ENCODE measurements around the gene NDUFV1.
"Not testable (repeated sequence)": the region's sequence is repeated elsewhere in the genome, so short reads cannot be mapped to it uniquely, and the experiment has no call there.

NDUFV1 gene

DNA sequence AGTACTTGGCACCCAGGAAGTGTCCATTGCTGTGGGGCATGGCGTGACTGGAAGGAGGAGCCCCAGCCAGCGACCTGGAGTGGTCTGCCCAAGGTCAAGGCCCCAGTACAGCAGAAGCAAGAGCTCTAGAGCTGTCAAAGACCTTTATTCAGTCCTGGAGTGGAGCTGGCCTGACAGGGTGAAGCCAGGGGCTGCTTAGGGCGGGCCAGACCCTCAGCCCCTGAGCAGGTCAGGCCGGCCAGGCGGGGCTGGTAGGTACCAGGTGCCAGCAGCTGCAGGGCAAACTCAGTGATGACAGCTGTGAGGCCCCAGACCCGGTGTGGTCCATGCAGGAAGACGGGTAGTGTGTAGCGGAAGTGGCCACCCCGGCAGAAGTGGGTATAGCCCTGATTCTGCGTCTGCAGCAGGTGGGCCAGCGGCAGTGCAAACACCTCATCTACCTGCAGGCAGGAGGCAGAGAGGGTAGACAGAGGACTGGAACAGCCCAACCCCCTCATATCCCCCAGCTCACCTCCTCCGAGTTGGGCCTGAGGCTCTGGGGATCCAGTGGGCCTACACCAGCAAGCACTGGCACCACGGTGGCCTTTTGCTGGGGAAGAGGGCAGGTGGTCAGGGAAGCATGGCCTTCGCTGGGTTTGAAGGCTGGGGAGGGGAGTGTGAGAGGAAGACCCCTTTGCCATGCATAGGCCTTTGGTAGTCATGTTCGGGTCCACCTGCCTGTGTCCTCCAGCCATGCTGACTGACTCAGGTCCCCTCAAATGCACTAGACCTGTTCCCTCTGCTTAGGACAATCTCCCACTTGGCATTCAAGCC is 21.3 kb downstream of the NDUFV1 start:
- no peak for DNase-seq (ENCODE audit: low read depth)

DNA sequence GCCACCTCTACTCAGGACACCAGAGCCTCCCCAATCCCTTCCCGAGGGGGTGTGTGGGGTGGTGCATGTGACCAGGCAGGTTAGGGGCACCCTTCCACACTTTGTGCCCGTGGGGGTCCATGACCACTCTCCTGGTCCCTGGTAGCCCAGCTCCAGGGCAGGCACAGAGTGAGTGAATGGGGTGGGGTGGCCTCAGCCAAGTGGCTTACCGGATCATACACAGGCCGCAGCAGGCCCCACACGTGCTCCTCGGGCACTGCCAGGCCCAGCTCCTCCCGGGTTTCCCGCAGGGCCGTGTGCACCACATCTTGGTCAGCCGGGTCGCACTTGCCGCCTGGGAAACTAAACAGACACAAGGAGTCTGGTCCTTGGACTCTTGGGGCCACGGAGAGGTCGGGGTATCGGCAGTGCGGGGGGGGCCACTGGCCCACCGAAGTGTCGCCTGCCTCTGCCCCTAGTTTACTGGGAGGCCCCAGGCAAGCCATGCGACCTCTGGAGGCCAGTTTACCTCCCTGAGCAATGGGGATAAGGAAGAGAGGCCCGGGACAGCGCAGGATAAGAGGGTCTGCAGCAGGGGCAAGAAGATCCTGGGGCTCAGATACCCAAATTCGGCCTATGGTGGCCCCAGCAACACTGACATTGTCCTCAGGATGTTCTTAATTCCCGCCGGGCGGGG is 22.1 kb downstream of the NDUFV1 start:
- no peak for DNase-seq (ENCODE audit: low read depth)

DNA sequence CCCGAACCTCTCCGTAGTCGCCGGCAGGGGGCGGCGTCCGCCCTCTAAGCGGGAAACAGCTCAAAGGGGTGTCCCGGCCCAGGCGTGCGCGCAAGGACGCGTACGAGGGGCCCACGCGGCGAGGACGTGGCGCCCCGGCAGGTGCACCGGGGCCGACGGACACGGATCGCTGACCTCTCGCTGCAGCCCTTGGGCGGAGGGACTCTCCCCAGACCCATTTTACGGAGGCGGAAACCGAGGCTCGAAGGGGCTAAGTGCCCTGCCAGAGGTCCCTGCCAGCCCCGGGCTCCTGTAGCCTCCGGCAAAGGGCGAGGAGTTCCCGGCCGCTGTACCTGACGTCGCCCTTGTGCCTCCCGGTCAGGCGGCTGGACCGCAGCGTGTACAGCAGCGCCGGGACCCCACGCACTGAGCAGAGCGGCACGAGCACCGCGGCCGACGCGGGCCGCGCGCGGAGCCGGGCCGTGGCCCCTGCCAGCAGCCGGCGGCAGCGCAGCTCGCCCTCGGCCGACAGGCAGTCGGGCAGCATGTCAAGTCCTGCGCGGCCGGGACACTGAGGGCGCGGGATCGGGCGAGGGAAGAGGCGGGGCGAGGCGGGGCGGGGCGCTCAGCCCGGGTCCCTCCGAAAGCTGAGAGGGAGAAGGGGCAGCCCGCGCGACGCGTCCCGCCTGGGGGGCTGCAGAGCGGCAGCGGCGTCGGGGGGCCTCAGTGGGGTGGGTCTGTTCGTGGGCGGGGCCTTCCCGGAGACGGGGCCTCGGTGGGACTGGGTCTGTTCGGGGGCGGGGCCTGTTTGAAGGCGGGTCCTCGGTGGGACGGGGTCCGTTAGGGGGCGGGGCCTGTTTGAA is 22.9 kb downstream of the NDUFV1 start, which contains the start of gene NUDT8:
Gene NUDT8 (minus strand): TSS at position 552 of the 842 bp plus-strand sequence. CDS start 26 bp downstream, at position 526.
- DNase-seq (ENCODE audit: low read depth), result peak; percentile 77

DNA sequence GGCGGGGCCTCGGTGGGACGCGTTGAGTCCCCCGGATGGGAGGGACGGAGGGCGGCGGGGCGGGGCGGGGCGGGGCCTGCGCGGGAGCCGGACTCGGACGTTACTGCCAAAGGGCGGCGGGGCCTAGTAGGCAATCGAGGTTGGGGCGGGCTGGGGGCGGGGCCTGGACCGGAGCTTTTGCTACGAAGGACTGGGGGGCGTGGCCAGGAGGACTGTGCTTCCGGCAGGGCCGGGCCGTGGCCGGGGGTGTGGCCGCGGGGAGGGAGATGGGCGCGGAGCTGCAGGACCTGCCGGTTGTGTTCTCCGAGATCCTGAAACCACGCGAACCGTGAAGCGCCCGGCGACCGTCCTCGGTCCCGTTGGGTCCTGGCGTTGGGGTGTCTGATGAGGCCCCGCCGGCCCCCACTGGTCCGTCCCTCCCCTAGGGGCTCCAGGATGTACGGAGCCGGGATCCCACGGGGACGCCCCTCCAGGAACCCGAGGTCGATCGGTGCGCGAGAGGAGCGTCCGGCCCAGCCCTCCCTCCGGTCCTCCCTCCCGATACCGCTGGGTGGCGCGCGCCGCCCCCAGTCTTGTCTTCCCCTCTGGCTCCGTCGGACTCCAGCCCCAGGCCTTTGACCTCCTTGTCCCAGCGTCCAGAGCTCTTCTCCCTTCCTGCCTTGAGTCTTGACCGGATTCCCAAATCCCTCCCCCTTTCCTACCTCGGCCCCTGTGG is 23.6 kb downstream of the NDUFV1 start:
- peak; percentile 95 for DNase-seq (ENCODE audit: low read depth)

DNA sequence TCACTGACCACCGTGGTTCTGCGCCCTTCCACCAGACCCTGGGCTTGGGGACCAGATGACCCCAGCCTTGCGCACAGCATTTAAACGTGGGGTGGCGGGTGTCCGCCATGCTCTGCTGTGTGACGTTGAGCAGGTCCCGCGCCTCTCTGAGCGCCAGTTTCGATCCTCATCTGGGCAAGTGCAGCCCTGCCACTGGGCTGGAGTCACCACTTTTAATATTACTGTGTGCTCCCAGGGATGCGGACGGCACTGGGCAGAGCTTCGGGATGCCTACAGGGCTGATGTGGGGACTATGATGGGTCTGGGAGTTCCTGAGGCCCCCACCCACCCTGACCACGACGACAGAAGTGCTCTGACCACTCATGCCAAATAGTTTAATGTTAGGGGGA is 24.2 kb downstream of the NDUFV1 start:
- no peak for DNase-seq (ENCODE audit: low read depth)

DNA sequence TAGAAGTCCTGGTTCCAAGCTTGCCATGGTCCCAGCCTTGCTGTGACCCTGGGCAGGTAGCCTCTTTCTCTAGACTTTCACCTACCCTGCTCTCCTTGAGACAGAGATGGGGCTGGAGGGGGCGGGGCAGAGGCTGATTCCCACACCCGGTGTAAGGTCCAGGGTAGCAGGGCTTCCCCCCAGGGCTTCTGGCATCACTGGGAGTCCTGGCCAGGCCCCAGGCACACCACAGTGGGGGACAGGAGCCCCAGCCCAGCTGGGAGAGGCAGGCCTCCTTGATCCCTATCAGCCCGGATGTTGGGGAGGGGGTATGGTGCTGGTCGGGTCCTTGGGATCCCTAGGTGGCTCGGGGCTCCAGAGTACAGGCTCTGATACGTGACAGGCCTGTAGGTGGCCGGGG is 24.7 kb downstream of the NDUFV1 start:
- DNase-seq (ENCODE audit: low read depth), result no peak

DNA sequence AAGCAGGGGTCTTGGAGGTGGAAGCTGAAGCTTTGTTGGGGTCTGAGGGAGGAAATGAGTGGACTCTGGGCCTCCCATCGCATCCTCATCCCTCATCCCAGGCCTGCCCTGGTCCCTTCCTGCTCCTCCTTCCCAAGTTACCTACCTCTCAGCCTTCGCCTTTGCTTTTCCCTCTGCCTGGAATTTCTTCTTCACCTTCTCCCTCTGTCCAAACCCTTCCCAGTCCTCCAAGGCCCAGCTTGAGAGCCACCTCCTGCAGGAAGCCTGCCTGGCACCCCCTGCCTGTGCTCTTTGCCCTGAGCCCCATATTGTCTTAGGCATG is 25.1 kb downstream of the NDUFV1 start:
- no peak for DNase-seq (ENCODE audit: low read depth)

DNA sequence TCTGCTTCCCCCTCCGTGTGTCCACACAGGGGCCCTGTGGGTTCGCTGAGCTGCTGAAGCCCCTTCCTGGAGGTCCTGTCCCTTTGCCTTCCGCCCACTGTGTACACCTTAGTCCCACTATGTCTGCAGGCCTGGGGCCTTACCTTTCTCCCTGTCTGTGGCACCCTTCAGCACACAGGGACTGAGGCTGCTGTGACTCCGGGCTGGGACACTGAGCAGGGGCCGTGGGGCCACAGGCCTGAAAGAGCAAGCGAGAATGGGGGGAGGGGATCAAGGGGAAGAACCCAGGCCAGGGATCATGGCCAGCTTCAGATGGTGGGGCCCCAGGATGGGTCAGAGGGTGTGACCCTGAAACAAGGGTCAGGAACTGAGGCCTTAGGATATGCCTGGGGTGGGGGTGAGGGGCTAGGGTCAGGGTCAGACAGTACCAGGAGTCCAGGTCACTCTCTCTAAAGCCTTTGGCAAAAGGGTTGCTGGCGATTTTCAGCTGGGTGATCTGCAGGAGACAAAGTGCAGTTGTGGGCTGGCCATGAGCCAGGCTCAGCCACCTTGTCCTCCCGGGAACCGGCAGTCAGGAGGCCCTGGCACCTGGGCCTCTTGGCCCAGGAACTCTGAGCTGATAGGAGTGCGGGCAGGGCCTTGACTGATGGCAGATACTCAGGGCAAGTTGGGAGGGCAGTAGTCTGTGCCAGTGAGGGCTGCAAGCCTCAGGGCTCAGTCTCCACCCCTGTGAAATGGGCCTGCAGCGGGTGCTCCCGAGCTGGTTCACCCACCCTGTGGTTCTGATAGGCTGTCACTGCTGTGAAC is 25.6 kb downstream of the NDUFV1 start:
- no peak for DNase-seq (ENCODE audit: low read depth)

DNA sequence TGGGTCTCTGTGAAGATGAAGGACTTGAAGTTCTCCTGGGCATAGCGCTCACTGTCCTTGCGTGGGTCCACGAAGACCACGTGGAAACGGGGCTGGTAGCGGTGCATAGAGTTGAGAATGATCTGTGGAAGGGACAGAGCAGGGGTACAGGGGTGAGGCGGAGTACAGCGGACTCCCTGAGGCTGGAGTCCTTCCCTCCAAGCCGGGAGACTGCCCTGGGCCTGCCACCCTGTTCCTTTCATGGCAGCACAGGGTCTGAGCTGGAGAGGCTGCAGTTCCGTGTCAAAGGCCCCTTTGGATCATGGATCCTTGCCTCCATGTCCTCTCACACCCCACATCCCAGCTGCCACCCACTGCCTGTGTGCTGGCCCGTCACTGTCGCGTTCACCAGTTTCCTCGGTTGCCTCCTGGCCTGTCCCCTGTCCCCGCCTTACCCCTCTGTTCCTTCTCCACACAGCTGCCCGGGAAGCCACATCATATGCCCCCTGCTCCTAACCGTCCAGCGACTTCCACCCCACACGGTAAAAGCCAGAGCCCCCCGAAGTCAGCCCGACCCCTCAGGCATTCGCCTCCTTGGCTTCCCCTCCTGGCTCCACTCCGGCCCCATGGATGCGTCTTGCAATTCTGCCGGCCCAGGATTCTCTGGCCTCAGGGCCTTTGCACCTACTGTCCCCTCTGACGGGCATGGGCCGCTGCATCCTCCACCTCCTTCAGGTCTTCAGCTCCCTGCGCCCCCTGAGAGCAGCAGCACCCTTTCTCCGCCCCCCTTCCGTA is 26.4 kb downstream of the NDUFV1 start:
- no peak for DNase-seq (ENCODE audit: low read depth)

DNA sequence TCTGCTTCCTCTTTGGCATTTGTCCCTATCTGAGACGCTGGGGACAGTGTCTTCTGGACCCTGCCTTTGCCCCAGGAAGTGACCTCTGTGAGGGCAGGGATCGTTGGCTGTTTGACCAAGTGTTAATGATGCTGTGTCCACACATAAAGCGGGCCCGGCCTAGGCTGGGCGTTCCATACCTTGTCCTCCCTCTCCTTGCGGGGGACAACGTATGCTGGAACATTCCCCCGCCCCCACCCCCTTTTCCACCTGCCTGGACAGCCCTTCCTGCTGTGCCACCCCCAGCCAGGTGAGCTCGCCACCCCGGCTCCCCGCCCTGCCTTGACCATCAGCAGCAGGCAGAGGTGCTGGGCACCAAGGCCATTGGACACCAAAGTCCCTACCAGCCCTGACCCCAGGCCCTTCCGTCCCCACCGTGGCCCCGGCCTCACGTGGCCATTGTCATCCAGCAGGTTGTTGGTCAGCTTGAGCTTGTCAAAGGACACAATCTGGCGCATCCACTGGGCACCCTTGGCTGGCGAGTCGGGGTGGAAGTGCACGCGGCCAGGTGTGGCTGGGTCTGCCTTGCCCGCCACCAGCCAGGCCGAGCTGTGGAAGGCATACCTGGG is 27.1 kb downstream of the NDUFV1 start:
- DNase-seq (ENCODE audit: low read depth), result no peak

DNA sequence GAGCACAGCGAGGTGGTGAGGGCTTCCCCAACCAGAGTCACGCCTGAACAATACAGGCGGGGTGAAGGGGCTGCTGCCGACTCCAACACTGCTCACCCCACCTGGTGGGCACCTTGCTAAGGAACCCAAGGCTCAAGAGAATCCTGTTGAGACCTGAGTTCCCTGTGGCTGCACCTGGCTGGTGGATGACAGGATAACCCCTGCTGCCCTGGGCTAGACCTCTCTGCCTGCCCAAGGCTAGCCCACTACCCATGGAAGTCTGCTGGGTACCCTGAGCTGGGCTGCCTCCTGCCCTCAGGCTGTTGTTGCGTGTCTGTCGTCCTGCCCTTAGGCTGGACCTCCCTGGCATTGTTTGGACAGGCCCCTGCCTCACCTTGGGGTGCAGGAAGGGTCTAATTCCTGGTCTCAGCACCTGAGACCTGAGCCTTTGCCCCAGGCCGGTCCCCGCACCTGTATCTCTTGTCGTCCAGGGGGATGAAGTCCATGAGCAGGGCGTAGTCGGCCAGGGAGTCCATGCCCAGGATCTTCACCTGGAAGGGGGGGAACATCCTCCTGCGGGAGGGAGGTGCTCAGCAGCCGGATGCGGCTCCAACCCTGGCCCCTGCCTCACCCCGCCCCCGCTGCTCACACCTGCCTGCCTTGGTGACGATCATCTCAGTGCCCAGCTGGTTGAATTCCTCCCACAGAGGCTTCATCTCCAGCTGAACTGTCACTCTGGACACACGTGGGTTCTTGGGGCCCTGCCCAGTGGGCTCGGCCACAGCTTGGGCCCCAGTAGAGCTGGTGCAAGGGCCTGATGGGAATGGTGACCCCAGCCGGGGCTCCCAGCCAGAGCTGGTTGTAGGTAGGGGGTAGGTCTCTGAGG is 27.9 kb downstream of the NDUFV1 start:
- no peak for DNase-seq (ENCODE audit: low read depth)

DNA sequence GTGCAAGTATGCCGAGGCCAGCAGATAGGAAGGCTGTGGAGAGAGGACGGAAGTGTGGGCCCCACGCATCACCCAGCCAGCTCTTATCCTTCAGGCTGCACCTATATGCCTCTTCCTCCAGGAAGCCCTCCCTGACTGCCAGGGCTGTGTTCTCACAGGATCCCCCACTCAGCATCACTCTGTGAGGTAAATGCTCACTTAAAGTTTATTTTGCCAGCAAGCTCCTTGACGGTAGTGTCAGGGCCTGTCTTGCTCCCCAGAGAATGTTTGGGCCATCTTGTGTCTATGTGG is 28.4 kb downstream of the NDUFV1 start:
- DNase-seq (ENCODE audit: low read depth), result no peak

DNA sequence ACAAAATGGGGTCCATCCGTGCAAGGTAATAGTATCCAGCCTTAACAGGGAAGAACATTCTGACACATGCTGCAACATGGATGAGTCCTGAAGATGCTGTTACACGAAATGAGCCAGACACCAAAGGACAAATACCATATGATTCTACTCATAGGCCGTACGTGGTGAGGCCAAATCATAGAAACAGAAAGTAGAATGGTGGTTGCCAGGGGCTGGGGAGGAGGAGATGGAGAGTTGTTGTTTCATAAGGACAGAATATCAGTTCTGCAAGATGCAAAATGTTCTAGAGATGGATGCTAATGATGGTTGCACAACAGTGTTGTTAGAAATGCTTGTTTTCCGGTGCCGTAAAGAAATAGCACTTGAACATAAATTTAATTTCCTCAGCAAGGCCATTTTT is 30.2 kb downstream of the NDUFV1 start:
- DNase-seq (ENCODE audit: low read depth), result no peak

DNA sequence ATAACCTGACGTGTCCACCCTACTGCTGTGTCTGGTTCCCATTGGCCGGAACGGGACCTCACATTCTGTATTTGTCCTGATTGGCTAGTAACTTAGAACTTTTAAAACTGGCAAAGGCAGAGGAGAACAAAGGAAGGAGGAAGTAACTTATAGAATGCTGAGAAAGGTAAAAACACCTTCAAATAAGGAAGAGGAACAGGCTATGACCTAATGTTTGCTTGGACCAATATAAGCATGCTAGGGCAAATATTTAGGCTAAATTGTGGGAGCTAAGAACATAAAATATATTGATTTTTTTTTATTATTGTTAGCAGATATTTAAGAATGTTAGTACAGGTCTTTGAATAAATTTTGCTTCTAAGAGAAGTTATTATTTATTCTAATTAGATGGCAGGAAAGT is 30.7 kb downstream of the NDUFV1 start:
- not testable (repeated sequence) for DNase-seq (ENCODE audit: low read depth)

DNA sequence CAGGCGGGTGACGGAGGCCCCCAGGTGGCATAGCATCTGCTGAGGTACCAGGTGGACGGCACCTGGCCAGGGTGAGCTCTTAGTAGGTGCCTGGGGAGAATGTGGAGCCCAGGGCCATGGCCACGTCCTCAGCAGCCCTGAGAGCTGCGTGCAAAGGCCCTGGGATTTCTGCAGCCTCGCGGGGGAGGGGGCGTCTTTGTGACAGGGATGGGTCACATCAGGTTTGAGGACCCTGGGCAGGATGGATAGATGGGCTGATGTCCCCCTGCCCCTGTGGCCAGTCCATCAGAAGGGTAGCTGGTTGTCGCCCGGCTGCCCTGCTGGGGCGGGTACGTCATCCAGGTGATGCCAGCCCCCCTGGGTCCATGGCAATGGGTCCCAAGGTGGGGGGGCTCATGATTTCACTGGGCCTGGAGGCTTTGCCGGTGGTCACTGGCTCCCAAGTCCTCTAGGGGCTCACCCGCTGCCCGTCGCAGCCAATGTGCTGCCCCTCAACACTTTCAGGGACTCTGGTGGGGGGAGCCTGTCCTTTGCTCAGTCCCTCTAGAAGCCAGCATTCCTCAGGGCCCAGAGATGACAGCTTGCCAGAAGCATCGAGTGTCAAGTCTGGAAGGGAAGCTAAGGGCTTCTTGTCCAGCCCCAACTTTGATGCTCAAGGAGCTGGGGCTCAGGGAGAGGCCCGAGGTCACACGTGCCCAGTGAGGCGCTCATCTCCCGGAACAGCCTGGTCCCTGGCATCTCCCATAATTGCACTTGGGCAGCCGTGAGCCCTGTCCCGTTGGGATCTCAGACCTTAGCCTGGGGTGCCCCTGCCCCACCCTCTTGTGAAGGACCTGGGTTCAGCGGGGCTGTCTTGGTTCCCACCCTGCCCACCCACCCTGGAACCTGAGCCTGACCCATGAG is 32.0 kb downstream of the NDUFV1 start:
- no peak for DNase-seq (ENCODE audit: low read depth)

DNA sequence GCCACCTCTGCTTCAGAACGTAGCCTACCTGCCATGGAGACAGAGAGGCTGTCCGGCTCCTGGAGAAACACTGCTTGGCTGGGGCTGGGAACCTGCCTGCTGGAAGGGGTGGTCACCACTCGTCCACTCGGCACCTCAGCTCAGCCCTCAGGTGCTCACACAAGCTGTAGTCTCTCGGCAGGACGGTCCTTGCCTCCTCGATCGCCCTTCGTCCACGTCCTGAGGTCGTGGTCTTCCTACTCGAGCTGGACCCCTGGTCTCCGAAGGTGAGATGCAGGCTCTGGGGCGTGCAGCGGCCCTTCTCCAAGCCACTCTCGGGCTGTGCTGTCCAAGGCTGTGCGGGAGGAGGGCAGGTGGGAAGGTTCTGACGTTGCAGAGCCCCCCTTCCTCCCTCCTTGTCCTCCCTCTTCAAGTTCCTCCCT is 32.7 kb downstream of the NDUFV1 start, which contains the start of gene TBX10:
Gene TBX10 (minus strand): TSS at position 326 of the 422 bp plus-strand sequence. CDS start 291 bp downstream, at position 35.
- DNase-seq (ENCODE audit: low read depth), result no peak

DNA sequence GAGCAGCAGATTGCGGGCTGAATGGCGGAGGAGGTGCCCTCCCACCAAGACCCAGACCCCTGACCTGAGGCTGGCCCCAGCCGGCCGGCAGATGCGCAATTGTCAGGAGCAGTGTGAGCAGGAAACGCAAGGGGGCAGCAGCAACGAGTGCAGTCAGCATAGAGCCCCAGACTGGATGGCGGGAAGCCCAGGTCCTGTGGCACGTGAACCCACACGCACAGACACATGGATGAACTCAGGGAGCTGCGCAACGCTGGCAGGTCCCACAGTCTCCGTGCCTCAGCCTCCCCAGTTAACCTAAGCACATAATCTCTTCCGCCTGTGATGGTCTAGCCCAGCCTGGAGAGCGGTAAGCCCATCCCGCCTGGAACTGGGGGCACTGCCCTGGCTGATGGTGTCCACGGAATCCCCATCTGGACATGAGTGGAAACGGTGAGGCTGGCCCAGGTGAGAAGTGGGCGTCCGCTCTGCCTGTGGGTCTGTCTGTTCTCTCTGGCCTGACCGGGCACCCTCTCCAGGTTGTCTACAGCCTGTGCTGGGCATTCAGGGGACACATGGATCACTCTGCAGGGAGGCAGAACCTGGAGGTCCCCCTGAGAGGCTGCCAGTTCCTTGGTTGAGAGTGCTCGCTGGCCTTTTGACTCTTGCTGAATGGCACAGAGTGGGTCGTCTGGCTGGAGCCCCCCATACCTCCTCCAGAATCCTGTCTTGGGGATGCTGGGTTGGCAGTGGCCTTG is 33.5 kb downstream of the NDUFV1 start:
- DNase-seq (ENCODE audit: low read depth), result peak; percentile 36
